ENCODE results near the gene VTI1A.

Gene VTI1A

DNA sequence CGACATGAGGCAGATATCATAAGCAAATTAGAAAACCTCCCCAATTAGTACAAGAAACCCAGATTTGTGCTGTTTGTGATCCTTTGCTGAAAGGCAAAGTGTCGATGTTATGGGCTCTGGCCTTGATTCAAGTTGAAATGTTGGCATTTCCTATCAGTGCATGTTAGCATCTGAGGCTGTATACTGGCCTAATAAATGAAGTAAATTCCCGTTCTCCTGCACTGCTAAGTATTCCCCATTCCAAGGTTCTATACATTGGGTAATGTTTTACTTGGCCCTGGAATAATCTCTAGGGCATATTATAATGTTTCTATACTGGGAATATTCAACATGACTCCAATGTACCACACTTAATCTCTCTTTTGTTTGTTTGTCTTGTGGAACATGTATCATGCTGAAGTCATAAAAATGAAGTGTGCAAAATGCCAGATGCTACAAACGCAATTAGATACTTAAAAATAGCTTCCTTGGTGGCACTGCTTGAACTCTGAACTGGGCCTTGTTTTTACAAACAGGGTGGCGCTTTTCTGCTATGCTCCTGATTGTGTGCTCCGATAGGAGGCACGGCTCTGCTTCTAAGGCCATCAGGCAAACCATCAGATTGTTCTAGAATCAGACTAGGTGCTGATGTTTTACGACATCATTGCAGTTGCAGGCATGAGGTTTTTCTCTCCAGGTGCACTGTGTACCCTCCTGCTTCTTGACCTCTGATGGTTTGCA is 346.3 kb downstream of the VTI1A start:
- H3K9ac ChIP-seq: no peak overlapping the region

DNA sequence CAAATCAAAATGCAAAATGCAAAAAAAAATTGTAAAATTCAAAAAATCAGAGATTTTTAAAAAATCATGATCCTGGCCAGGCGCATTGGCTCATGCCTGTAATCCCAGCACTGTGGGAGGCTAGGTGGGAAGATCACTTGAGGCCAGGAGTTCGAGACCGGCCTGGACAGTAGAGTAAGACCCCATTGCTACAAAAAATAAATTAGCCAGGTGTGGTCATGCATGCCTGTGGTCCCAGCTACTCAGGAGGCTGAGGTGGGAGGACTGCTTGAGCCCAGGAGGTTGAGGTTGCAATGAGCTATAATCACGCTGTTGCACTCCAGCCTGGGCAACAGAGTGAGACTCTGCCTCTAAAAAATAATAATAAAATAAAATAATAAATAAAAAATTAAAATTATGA is 347.2 kb downstream of the VTI1A start:
- H3K36me3 ChIP-seq (ENCODE audit: insufficient read depth): no peaks in the 10 kb centered on the region
- TF ChIP-seq, protein P1, sequence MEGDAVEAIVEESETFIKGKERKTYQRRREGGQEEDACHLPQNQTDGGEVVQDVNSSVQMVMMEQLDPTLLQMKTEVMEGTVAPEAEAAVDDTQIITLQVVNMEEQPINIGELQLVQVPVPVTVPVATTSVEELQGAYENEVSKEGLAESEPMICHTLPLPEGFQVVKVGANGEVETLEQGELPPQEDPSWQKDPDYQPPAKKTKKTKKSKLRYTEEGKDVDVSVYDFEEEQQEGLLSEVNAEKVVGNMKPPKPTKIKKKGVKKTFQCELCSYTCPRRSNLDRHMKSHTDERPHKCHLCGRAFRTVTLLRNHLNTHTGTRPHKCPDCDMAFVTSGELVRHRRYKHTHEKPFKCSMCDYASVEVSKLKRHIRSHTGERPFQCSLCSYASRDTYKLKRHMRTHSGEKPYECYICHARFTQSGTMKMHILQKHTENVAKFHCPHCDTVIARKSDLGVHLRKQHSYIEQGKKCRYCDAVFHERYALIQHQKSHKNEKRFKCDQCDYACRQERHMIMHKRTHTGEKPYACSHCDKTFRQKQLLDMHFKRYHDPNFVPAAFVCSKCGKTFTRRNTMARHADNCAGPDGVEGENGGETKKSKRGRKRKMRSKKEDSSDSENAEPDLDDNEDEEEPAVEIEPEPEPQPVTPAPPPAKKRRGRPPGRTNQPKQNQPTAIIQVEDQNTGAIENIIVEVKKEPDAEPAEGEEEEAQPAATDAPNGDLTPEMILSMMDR (conservative IDR thresholded peaks at IDR 0.05; ENCODE audit: low read depth, low read length): no peak

More for the DNA sequence above, 346.3 kb downstream of the VTI1A start:
- Histone ChIP-seq H3K4me3 (IDR thresholded peaks at IDR 0.05; ENCODE audit: insufficient read depth, low read depth, low read length) (no peak overlapping the region), H3K4me2 (no peak overlapping the region), H3K79me2 (ENCODE audit: insufficient read depth, low read depth) (no peaks in the 10 kb centered on the region), H3K36me3 (ENCODE audit: insufficient read depth) (no peaks in the 10 kb centered on the region), H3K27me3 (ENCODE audit: insufficient read depth, low read depth) (no peaks in the 10 kb centered on the region), H3K4me1 (ENCODE audit: low read depth, poor library complexity, severe bottlenecking) (no peaks in the 10 kb centered on the region), H2AFZ (ENCODE audit: low read depth) (no peak overlapping the region), H3K27ac (no peak overlapping the region), H4K20me1 (ENCODE audit: insufficient read depth) (no peaks in the 10 kb centered on the region)
- TF ChIP-seq, protein P1 (conservative IDR thresholded peaks at IDR 0.05; ENCODE audit: low read depth, low read length): no peak

DNA sequence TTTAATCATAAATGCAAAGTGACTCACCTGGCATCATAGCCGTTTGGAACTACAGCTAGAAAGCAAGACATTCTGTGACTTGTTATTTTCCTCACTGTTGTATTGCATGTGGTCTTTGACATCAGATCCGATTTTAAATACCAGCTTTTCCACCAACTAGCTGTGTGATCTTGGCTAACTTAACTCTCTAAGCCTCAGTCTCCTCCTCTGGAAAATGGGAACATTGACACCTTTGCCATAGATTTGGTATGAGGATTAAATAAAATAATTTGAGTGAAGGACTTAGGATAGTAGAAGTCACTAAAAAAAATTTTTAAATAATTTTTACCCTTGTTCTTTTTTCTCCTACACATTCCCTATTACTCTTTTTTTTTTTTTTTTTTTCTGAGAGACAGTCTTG is 348.1 kb downstream of the VTI1A start:
- H3K4me2 ChIP-seq: no peak overlapping the region
- H3K27ac ChIP-seq: no peak overlapping the region
- no peaks in the 10 kb centered on the region for H3K79me2 ChIP-seq (ENCODE audit: insufficient read depth, low read depth)
- H3K27me3 ChIP-seq (ENCODE audit: insufficient read depth, low read depth): no peaks in the 10 kb centered on the region
- TF ChIP-seq, protein P1 (conservative IDR thresholded peaks at IDR 0.05; ENCODE audit: low read depth, low read length): no peak
- no peaks in the 10 kb centered on the region for H3K36me3 ChIP-seq (ENCODE audit: insufficient read depth)
- H3K9ac ChIP-seq: no peak overlapping the region
- H4K20me1 ChIP-seq (ENCODE audit: insufficient read depth): no peaks in the 10 kb centered on the region
- no peak overlapping the region for H3K4me3 ChIP-seq (IDR thresholded peaks at IDR 0.05; ENCODE audit: insufficient read depth, low read depth, low read length)
- no peaks in the 10 kb centered on the region for H3K4me1 ChIP-seq (ENCODE audit: low read depth, poor library complexity, severe bottlenecking)
- H2AFZ ChIP-seq (ENCODE audit: low read depth): no peak overlapping the region

More for the DNA sequence above, 347.2 kb downstream of the VTI1A start:
- Histone ChIP-seq H2AFZ (ENCODE audit: low read depth) (no peak overlapping the region), H4K20me1 (ENCODE audit: insufficient read depth) (no peaks in the 10 kb centered on the region), H3K79me2 (ENCODE audit: insufficient read depth, low read depth) (no peaks in the 10 kb centered on the region), H3K9ac (no peak overlapping the region), H3K27ac (no peak overlapping the region), H3K27me3 (ENCODE audit: insufficient read depth, low read depth) (no peaks in the 10 kb centered on the region), H3K4me1 (ENCODE audit: low read depth, poor library complexity, severe bottlenecking) (no peaks in the 10 kb centered on the region), H3K4me3 (IDR thresholded peaks at IDR 0.05; ENCODE audit: insufficient read depth, low read depth, low read length) (no peak overlapping the region), H3K4me2 (no peak overlapping the region)

DNA sequence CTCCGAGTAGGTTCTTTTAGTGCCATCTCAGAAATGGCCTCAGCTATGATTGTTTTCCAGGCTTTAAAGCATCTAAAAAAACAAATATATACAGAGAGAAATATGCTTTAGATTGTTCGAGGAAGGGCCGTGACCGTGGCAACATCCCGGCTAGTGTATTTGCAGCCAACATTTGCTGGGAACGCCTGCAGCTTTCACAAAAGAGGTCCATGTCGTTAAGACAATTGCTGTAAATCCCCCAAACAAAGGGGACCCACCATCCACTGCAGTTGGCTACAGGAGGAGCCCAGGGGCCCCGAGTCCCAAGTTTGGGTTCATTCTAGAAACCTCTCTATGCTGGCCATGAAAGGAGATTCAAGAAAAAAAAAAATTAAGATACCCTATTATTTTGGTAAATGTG is 350.2 kb downstream of the VTI1A start:
- H3K4me3 ChIP-seq (IDR thresholded peaks at IDR 0.05; ENCODE audit: insufficient read depth, low read depth, low read length): no peak overlapping the region
- H2AFZ ChIP-seq (ENCODE audit: low read depth): no peak overlapping the region
- H3K27me3 ChIP-seq (ENCODE audit: insufficient read depth, low read depth): no peaks in the 10 kb centered on the region
- no peak overlapping the region for H3K9ac ChIP-seq
- no peaks in the 10 kb centered on the region for H3K36me3 ChIP-seq (ENCODE audit: insufficient read depth)
- H3K79me2 ChIP-seq (ENCODE audit: insufficient read depth, low read depth): no peaks in the 10 kb centered on the region
- H3K4me2 ChIP-seq: no peak overlapping the region
- TF ChIP-seq, protein P1 (conservative IDR thresholded peaks at IDR 0.05; ENCODE audit: low read depth, low read length): no peak
- H4K20me1 ChIP-seq (ENCODE audit: insufficient read depth): no peaks in the 10 kb centered on the region
- H3K4me1 ChIP-seq (ENCODE audit: low read depth, poor library complexity, severe bottlenecking): no peaks in the 10 kb centered on the region
- no peak overlapping the region for H3K27ac ChIP-seq
